Stimulated activated memory B cell treated with anti-CD40 and anti-IgM and Interleukin-4, amounts not matched to agents 10 μg/mL and 1 μg/mL and 100 μg/mL, for 72 hours (primary cell): ENCODE results near the gene NSMCE1.
A peak's percentile ranks its signal among the peaks of the same experiment; 100 is the strongest.

Experiments
- ATAC-seq: fragments of 150-1000 bp; cut with Tn5 transposase; 2 replicates; pipeline ENCODE4 v1.10.0; 2021
- H3K27ac Mint-ChIP-seq: one replicate; pipeline ENCODE4 v1.8.0; 2022; ENCODE audit warnings: mild to moderate bottlenecking, mixed read lengths
- H3K27me3 Mint-ChIP-seq: one replicate; pipeline ENCODE4 v1.8.0; 2022; ENCODE audit warnings: mixed read lengths
- H3K36me3 Mint-ChIP-seq: one replicate; pipeline ENCODE4 v1.8.0; 2022; ENCODE audit warnings: mixed read lengths
- H3K4me1 Mint-ChIP-seq: one replicate; pipeline ENCODE4 v1.8.0; 2022; ENCODE audit warnings: mixed read lengths
- H3K4me3 Mint-ChIP-seq: one replicate; pipeline ENCODE4 v1.8.0; 2022; ENCODE audit warnings: mild to moderate bottlenecking, moderate library complexity, mixed read lengths
- H3K9me3 Mint-ChIP-seq: one replicate; pipeline ENCODE4 v1.8.0; 2022; ENCODE audit warnings: mixed read lengths

The NSMCE1 gene

GRCh38 chr16:27245276-27246172 is 23.0 kb downstream of the NSMCE1 start:
- no peak overlapping the region for H3K4me3 Mint-ChIP-seq
- peaks cover 5% of the 10 kb centered on the region for H3K9me3 Mint-ChIP-seq
- H3K27me3 Mint-ChIP-seq: no peaks in the 10 kb centered on the region
- peak overlapping the region; percentile 53 for H3K27ac Mint-ChIP-seq
- no peak for ATAC-seq
- H3K4me1 Mint-ChIP-seq: peaks cover 41% of the 10 kb centered on the region
- peaks cover 46% of the 10 kb centered on the region for H3K36me3 Mint-ChIP-seq

- Mint-ChIP-seq H3K27ac (peak overlapping the region; percentile 53), H3K4me1 (peaks cover 41% of the 10 kb centered on the region), H3K4me3 (no peak overlapping the region), H3K27me3 (no peaks in the 10 kb centered on the region), H3K36me3 (peaks cover 36% of the 10 kb centered on the region), H3K9me3 (peaks cover 5% of the 10 kb centered on the region)
- ATAC-seq: no peak
These were observed 24.2 kb downstream of the NSMCE1 start for GRCh38 chr16:27244363-27244755.

- Mint-ChIP-seq H3K27ac (peak overlapping the region; percentile 53), H3K27me3 (no peaks in the 10 kb centered on the region), H3K4me1 (peaks cover 45% of the 10 kb centered on the region), H3K4me3 (no peak overlapping the region), H3K9me3 (peaks cover 5% of the 10 kb centered on the region), H3K36me3 (peaks cover 33% of the 10 kb centered on the region)
- ATAC-seq: no peak
These were observed 24.7 kb downstream of the NSMCE1 start for GRCh38 chr16:27243725-27244362.

GRCh38 chr16:27242868-27243590 is 25.5 kb downstream of the NSMCE1 start:
- H3K27ac Mint-ChIP-seq: peak overlapping the region; percentile 53

GRCh38 chr16:27242398-27242797 is 26.2 kb downstream of the NSMCE1 start:
- Mint-ChIP-seq H3K27me3 (no peaks in the 10 kb centered on the region), H3K27ac (peak overlapping the region; percentile 53), H3K4me3 (no peak overlapping the region), H3K36me3 (peaks cover 21% of the 10 kb centered on the region), H3K9me3 (peaks cover 2% of the 10 kb centered on the region), H3K4me1 (peaks cover 49% of the 10 kb centered on the region)
- no peak for ATAC-seq

More at GRCh38 chr16:27242868-27243590, 25.5 kb downstream of the NSMCE1 start:
- ATAC-seq: peak; percentile 69
- Mint-ChIP-seq H3K36me3 (peaks cover 27% of the 10 kb centered on the region), H3K4me3 (peak overlapping the region; percentile 19), H3K9me3 (peaks cover 5% of the 10 kb centered on the region), H3K27me3 (no peaks in the 10 kb centered on the region), H3K4me1 (peaks cover 49% of the 10 kb centered on the region)

GRCh38 chr16:27241658-27242057 is 26.9 kb downstream of the NSMCE1 start:
- Mint-ChIP-seq H3K27ac (peak overlapping the region; percentile 38), H3K4me3 (no peak overlapping the region), H3K27me3 (no peaks in the 10 kb centered on the region), H3K4me1 (peaks cover 52% of the 10 kb centered on the region), H3K9me3 (no peaks in the 10 kb centered on the region), H3K36me3 (peaks cover 17% of the 10 kb centered on the region)
- ATAC-seq: no peak

GRCh38 chr16:27240948-27241531 is 27.5 kb downstream of the NSMCE1 start:
- H3K27ac Mint-ChIP-seq: peak overlapping the region; percentile 38
- no peak overlapping the region for H3K4me3 Mint-ChIP-seq
- H3K27me3 Mint-ChIP-seq: no peaks in the 10 kb centered on the region
- no peak for ATAC-seq
- no peaks in the 10 kb centered on the region for H3K9me3 Mint-ChIP-seq
- peaks cover 54% of the 10 kb centered on the region for H3K4me1 Mint-ChIP-seq
- H3K36me3 Mint-ChIP-seq: peaks cover 17% of the 10 kb centered on the region

GRCh38 chr16:27239906-27240655 is 28.5 kb downstream of the NSMCE1 start:
- H3K36me3 Mint-ChIP-seq: peaks cover 11% of the 10 kb centered on the region

GRCh38 chr16:27239026-27239425 is 29.5 kb downstream of the NSMCE1 start:
- Mint-ChIP-seq H3K36me3 (peaks cover 16% of the 10 kb centered on the region), H3K27me3 (no peaks in the 10 kb centered on the region), H3K9me3 (no peaks in the 10 kb centered on the region), H3K4me1 (peaks cover 61% of the 10 kb centered on the region), H3K27ac (peak overlapping the region; percentile 91), H3K4me3 (no peak overlapping the region)
- no peak for ATAC-seq

More at GRCh38 chr16:27239906-27240655, 28.5 kb downstream of the NSMCE1 start:
- Mint-ChIP-seq H3K4me3 (no peak overlapping the region), H3K27ac (peak overlapping the region; percentile 91), H3K4me1 (peaks cover 63% of the 10 kb centered on the region), H3K9me3 (no peaks in the 10 kb centered on the region), H3K27me3 (no peaks in the 10 kb centered on the region)
- ATAC-seq: no peak

GRCh38 chr16:27238591-27238990 is 30.0 kb downstream of the NSMCE1 start:
- Mint-ChIP-seq H3K27ac (peak overlapping the region; percentile 91), H3K36me3 (peaks cover 16% of the 10 kb centered on the region), H3K4me3 (peak overlapping the region; percentile 70), H3K27me3 (no peaks in the 10 kb centered on the region), H3K4me1 (peaks cover 57% of the 10 kb centered on the region), H3K9me3 (no peaks in the 10 kb centered on the region)
- ATAC-seq: no peak

GRCh38 chr16:27238016-27238587 is 30.5 kb downstream of the NSMCE1 start:
- ATAC-seq: peak; percentile 56
- H3K4me1 Mint-ChIP-seq: peaks cover 52% of the 10 kb centered on the region
- peak overlapping the region; percentile 91 for H3K27ac Mint-ChIP-seq
- H3K27me3 Mint-ChIP-seq: no peaks in the 10 kb centered on the region
- H3K9me3 Mint-ChIP-seq: no peaks in the 10 kb centered on the region
- H3K4me3 Mint-ChIP-seq: peak overlapping the region; percentile 70
- peaks cover 16% of the 10 kb centered on the region for H3K36me3 Mint-ChIP-seq

- Mint-ChIP-seq H3K9me3 (no peaks in the 10 kb centered on the region), H3K27ac (peak overlapping the region; percentile 91), H3K4me1 (peaks cover 50% of the 10 kb centered on the region), H3K27me3 (no peaks in the 10 kb centered on the region), H3K36me3 (peaks cover 20% of the 10 kb centered on the region), H3K4me3 (peak overlapping the region; percentile 70)
- peak; percentile 96 for ATAC-seq
These were observed 31.2 kb downstream of the NSMCE1 start for GRCh38 chr16:27237219-27238015.

GRCh38 chr16:27236635-27237218 is 31.8 kb downstream of the NSMCE1 start:
- H3K36me3 Mint-ChIP-seq: peaks cover 23% of the 10 kb centered on the region
- peak overlapping the region; percentile 91 for H3K27ac Mint-ChIP-seq
- no peaks in the 10 kb centered on the region for H3K27me3 Mint-ChIP-seq
- no peaks in the 10 kb centered on the region for H3K9me3 Mint-ChIP-seq
- peaks cover 55% of the 10 kb centered on the region for H3K4me1 Mint-ChIP-seq
- ATAC-seq: no peak
- peak overlapping the region; percentile 70 for H3K4me3 Mint-ChIP-seq
